Ovary (tissue), 9 donors: ENCODE data around the gene IGFLR1. TPM values are rescaled to one million over a fixed set of nuclear protein-coding genes. Genes with fewer than 3 reads are reported as not detected.

Experiments used
- DNase-seq, 5 donors: peaks; one replicate each; pipeline ENCODE4 v3.0.0-alpha.2; 2019 to 2020
- H3K27ac ChIP-seq, 2 donors: fragments of 200-600 bp; one replicate each; pipeline versions ENCODE4 v1.5.1 to v1.8.0; 2019 to 2022
- H3K27me3 ChIP-seq: fragments of 200-600 bp; one replicate; pipeline ENCODE4 v1.8.0; 2022
- H3K36me3 ChIP-seq: fragments of 200-600 bp; sonication (generic); one replicate; pipeline ENCODE4 v1.5.1; 2019
- H3K4me1 ChIP-seq: one replicate; pipeline ENCODE4 v1.8.1; 2013; ENCODE audit warnings: mild to moderate bottlenecking, moderate library complexity; ENCODE audit not compliant: insufficient read depth
- H3K4me3 ChIP-seq: fragments of 200-600 bp; sonication (generic); one replicate; pipeline ENCODE4 v1.5.1; 2017
- H3K9me3 ChIP-seq, 2 donors: fragments of 200-600 bp in 1 of 2; sonication (generic) in 1 of 2; one replicate each; pipeline versions ENCODE4 v1.5.1 to v1.8.1; 2013 to 2019; ENCODE audit warnings: mild to moderate bottlenecking in 1 of 2, moderate library complexity in 1 of 2
- EP300 ChIP-seq: sonication (generic); formaldehyde crosslinking; IDR thresholded peaks from one replicate; pipeline ENCODE4 v1.6.1; 2017; ENCODE audit warnings: antibody characterized with exemption
- POLR2A ChIP-seq: fragments of 450-650 bp; IDR thresholded peaks from one replicate; pipeline ENCODE4 v1.6.1; 2017; ENCODE audit warnings: antibody characterized with exemption, mild to moderate bottlenecking, moderate library complexity
- WGBS, 3 donors: extraction: QIAGEN DNeasy Blood & Tissue Kit in 1 of 3; methylation state at CpG; one replicate each; pipeline versions ENCODE4 v1.1.5 to v1.1.7; 2013 to 2017; 5-methylcytosine and 5-hydroxymethylcytosine counted together
- intact Hi-C, 4 donors: fragments of 100-400 bp; cut with DNase I; formaldehyde crosslinking; loops; one replicate each; pipeline versions ENCODE4 v1.11.0 to v1.15.1; 2022 to 2023
- polyA plus RNA-seq, 2 donors: library from polyadenylated mRNA; stranded (reverse); fragments of 200-250 nt in 1 of 2; fragments of 350-450 nt in 1 of 2; fragmentation: Illumina TruSeq in 1 of 2; extraction: RNeasy Lipid Tissue Mini Kit (QIAGEN cat#74804) in 1 of 2; gene quantifications; one replicate each; pipeline ENCODE4 v1.2.3, GENCODE V29; 2013 to 2014
- total RNA-seq, 7 donors: library from RNA; depleted of rRNA in 2 of 7; stranded (reverse); fragments of >200 nt in 2 of 7; fragmentation: NEBNext Ultra II Directional in 3 of 7; extraction: Animal tissue kit (Norgen Biotek cat#: 25700) in 3 of 7; gene quantifications; one replicate each; pipeline versions ENCODE4 v1.1.0 to v1.2.4, GENCODE V29; 2016 to 2023
- TF ChIP-seq, protein P1 (sequence below), 3 donors: fragments of 450-650 bp in 2 of 3; fragments of 200-600 bp in 1 of 3; IDR thresholded peaks; one replicate each; pipeline versions ENCODE4 v1.5.1 to v1.8.0; 2016 to 2022; ENCODE audit warnings: antibody characterized with exemption in 3 of 3, mild to moderate bottlenecking in 1 of 3
- donor health status: DM: no; HTN: no; CAD: no; lungs with moderate emphysema.
- donor health status: DM: no; HTN: no; CAD: no.
- donor health status: Bipolar disorder and iron deficiency.
- donor health status: DM: yes; HTN: yes; CAD: no.
- donor health status: DM: no; HTN: no; CAD: no.
- donor health status: DM: yes; HTN: yes; CAD: no.

IGFLR1 gene
- total and polyA plus RNA-seq, 9 donors, result 0.93 to 12.8 (median 7.6) TPM

- Histone ChIP-seq H3K4me3 (no peak overlapping the region), H3K27me3 (no peaks in the 10 kb centered on the region), H3K27ac (no peak overlapping the region), H3K36me3 (no peaks in the 10 kb centered on the region), H3K9me3 (no peaks in the 10 kb centered on the region), H3K4me1 (no peaks in the 10 kb centered on the region)
- 78 to 79% (median 79%) methylated on average over 15 to 19 of the region's 19 CpGs for WGBS, 3 donors
- no peak for DNase-seq
- intact Hi-C loops, result loop anchor here in 1 of 4 donors (10.0 kb wide), 1 partner anchor 135 kb away; no protein-coding TSS in a partner anchor
- TF ChIP-seq EP300, result no peak
- TF ChIP-seq, protein P1, sequence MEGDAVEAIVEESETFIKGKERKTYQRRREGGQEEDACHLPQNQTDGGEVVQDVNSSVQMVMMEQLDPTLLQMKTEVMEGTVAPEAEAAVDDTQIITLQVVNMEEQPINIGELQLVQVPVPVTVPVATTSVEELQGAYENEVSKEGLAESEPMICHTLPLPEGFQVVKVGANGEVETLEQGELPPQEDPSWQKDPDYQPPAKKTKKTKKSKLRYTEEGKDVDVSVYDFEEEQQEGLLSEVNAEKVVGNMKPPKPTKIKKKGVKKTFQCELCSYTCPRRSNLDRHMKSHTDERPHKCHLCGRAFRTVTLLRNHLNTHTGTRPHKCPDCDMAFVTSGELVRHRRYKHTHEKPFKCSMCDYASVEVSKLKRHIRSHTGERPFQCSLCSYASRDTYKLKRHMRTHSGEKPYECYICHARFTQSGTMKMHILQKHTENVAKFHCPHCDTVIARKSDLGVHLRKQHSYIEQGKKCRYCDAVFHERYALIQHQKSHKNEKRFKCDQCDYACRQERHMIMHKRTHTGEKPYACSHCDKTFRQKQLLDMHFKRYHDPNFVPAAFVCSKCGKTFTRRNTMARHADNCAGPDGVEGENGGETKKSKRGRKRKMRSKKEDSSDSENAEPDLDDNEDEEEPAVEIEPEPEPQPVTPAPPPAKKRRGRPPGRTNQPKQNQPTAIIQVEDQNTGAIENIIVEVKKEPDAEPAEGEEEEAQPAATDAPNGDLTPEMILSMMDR (IDR thresholded peaks at IDR 0.05), result no peak
- no peak for TF ChIP-seq POLR2A
Measured at GRCh38 chr19:35789978-35790944, 48.0 kb upstream of the IGFLR1 start.

DNA sequence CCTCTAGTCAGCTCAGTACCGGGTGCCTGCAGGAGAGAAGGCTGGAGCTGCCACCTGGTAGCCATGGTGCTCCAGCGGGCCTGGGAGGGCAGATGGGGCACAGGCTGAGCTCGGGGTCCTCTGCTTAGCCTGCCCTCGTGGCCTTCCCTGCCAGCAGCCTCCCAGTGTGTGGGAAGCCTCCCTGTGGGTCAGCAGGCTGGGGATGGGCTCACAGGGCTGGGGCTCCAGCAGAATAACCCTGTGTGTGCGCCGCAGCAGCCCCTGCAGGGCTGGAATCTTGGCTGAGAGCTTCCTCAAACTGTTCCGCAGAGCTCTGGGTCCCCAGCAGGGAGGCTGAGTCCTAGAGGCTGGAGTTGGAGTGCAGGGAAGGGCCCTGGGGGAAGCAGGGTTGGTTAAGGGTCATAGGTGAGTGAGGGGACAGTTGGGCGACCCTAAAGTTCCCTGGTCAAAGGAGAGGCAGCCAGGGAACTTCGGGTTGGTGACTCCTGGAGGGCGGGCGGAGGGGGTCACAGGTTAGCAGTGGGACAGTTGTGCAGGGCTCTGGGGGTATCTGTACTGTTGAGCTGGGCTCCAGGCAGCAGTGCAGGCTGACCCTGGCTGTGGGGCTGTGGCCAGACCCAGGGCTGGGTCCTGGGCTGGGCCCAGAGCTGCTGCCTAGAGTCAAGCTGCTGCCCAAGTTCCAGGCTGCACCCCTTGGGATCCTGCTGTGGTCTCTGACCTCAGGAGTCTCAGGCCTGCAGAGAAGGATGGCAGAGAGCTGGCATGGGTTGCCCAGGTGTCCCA lies 47.1 kb upstream of the IGFLR1 start:
- Histone ChIP-seq H3K27me3 (no peaks in the 10 kb centered on the region), H3K4me3 (no peak overlapping the region), H3K9me3 (no peaks in the 10 kb centered on the region), H3K4me1 (no peaks in the 10 kb centered on the region), H3K27ac (no peak overlapping the region), H3K36me3 (no peaks in the 10 kb centered on the region)
- 72 to 90% (median 83%) methylated on average over 7 to 11 of the region's 11 CpGs for WGBS, 3 donors
- TF ChIP-seq, protein P1 (IDR thresholded peaks at IDR 0.05), result no peak
- TF ChIP-seq EP300, result no peak
- no peak for TF ChIP-seq POLR2A
- intact Hi-C loops, result loop anchor here in 1 of 4 donors (10.0 kb wide), 1 partner anchor 135 kb away; no protein-coding TSS in a partner anchor
- DNase-seq, result no peak

GRCh38 chr19:35788205-35788960 lies 46.1 kb upstream of the IGFLR1 start:
- Histone ChIP-seq H3K27me3 (no peaks in the 10 kb centered on the region), H3K9me3 (no peaks in the 10 kb centered on the region), H3K36me3 (no peaks in the 10 kb centered on the region), H3K4me3 (no peak overlapping the region), H3K4me1 (no peaks in the 10 kb centered on the region), H3K27ac (no peak overlapping the region)
- WGBS, 3 donors, result 70 to 75% (median 74%) methylated on average over 11 to 12 of the region's 12 CpGs
- TF ChIP-seq EP300 (no peak), POLR2A (no peak)
- TF ChIP-seq, protein P1 (IDR thresholded peaks at IDR 0.05), result no peak
- no peak for DNase-seq
- intact Hi-C loops, result loop anchor here in 1 of 4 donors (10.0 kb wide), 1 partner anchor 136 kb away; no protein-coding TSS in a partner anchor
